ENCODE data around the gene GLI3. TPM values are rescaled to one million over a fixed set of nuclear protein-coding genes. Genes with fewer than 3 reads are reported as not detected.

GLI3 gene
- total RNA-seq, 2 experiments from 2014 or later, result 0.24 to 0.32 TPM

DNA sequence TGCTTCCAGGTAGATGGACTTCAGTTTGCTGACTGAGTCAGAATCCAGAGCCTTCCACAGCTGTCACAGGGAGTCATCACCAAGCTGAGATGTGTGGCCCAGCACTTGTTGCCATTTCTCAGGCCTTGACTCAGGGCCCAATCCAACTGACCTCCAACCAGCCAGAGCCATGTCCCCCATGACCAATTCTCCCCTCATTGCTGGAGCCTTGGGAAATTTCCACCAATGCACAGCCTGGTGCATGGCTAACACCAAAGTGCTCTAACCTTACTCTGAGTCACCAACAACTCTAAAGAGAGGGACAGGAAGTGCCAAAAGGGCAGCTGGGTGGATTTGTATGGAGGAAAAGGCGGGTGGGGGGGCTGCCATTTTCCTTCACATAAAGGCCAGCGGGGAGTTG is 13.4 kb upstream of the GLI3 start:
- CTCF ChIA-PET, result no interaction called here
- Mint-ChIP-seq H3K27ac (no peak overlapping the region), H3K9me3 (no peaks in the 10 kb centered on the region), H3K4me3 (no peak overlapping the region), H3K36me3 (ENCODE audit: low read depth) (no peaks in the 10 kb centered on the region), H3K27me3 (ENCODE audit: low read depth) (no peaks in the 10 kb centered on the region), H3K4me1 (ENCODE audit: low read depth) (no peaks in the 10 kb centered on the region)
- no peak for DNase-seq
- intact Hi-C loops (cut with micrococcal nuclease), result no loop called here

- Mint-ChIP-seq H3K9me3 (no peaks in the 10 kb centered on the region), H3K36me3 (ENCODE audit: low read depth) (no peaks in the 10 kb centered on the region)
- intact Hi-C loops (cut with micrococcal nuclease), result no loop called here
Measured at GRCh38 chr7:42248579-42248978, 11.6 kb upstream of the GLI3 start.

GRCh38 chr7:42247301-42247700 is 10.3 kb upstream of the GLI3 start:
- Mint-ChIP-seq H3K4me1 (ENCODE audit: low read depth) (no peaks in the 10 kb centered on the region), H3K36me3 (ENCODE audit: low read depth) (no peaks in the 10 kb centered on the region), H3K27ac (no peak overlapping the region), H3K4me3 (no peak overlapping the region), H3K27me3 (ENCODE audit: low read depth) (peaks cover 5% of the 10 kb centered on the region), H3K9me3 (no peaks in the 10 kb centered on the region)
- intact Hi-C loops (cut with micrococcal nuclease), result no loop called here
- DNase-seq, result no peak
- CTCF ChIA-PET, result no interaction called here

More at GRCh38 chr7:42248579-42248978, 11.6 kb upstream of the GLI3 start:
- peaks cover 3% of the 10 kb centered on the region for H3K27me3 Mint-ChIP-seq (ENCODE audit: low read depth)
- CTCF ChIA-PET, result no interaction called here
- no peak for DNase-seq
- H3K4me1 Mint-ChIP-seq (ENCODE audit: low read depth), result no peaks in the 10 kb centered on the region
- H3K27ac Mint-ChIP-seq, result no peak overlapping the region
- no peak overlapping the region for H3K4me3 Mint-ChIP-seq

DNA sequence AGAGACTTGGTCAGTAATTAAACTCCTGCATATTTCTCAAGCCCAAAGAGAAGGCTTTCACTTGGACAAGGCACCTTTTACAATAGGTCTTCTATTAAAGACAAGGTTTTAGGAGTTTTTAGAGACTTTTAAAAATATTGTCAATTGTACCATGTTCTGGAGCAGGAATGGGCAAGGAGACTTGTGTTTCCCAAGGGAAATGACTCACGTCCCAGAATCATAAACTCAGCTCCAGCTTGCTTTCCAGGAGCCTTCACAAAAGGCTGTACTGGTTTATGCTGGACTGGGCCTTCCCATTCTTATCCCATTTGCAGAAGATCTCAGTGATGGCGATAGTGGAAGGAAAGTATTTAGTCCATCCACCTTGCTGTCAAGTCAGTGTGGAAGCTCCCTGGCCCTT is 7.8 kb upstream of the GLI3 start:
- H3K36me3 Mint-ChIP-seq (ENCODE audit: low read depth), result no peaks in the 10 kb centered on the region
- no peaks in the 10 kb centered on the region for H3K9me3 Mint-ChIP-seq
- CTCF ChIA-PET, result no interaction called here
- H3K27ac Mint-ChIP-seq, result no peak overlapping the region
- peaks cover 23% of the 10 kb centered on the region for H3K27me3 Mint-ChIP-seq (ENCODE audit: low read depth)
- intact Hi-C loops (cut with micrococcal nuclease), result no loop called here
- no peak for DNase-seq
- no peak overlapping the region for H3K4me3 Mint-ChIP-seq
- no peaks in the 10 kb centered on the region for H3K4me1 Mint-ChIP-seq (ENCODE audit: low read depth)

DNA sequence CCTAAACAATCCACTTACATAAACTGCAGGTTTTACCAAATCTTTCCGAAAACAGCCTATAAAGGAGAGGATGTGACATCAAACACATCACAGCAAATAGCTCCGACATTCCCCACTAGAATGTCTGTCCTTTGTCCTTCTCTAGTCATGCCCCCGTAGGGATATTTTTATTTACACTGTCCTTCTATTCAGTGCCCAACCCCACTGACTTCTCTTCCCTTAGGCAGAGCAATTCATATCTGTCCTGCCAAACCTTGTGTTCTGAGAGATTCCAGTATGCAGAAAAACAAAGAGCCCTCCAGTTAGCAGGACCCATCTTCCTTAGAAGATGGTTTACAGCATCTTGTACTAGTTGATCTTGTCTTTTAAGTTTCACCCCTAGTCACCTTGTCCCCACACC is 5.4 kb upstream of the GLI3 start:
- Mint-ChIP-seq H3K9me3 (no peaks in the 10 kb centered on the region), H3K27ac (no peak overlapping the region), H3K4me1 (ENCODE audit: low read depth) (peaks cover 5% of the 10 kb centered on the region), H3K4me3 (no peak overlapping the region), H3K36me3 (ENCODE audit: low read depth) (no peaks in the 10 kb centered on the region), H3K27me3 (ENCODE audit: low read depth) (peaks cover 42% of the 10 kb centered on the region)
- DNase-seq, result no peak
- intact Hi-C loops (cut with micrococcal nuclease), result no loop called here
- CTCF ChIA-PET, result no interaction called here

GRCh38 chr7:42241424-42241823 is 4.4 kb upstream of the GLI3 start:
- peaks cover 5% of the 10 kb centered on the region for H3K4me1 Mint-ChIP-seq (ENCODE audit: low read depth)
- H3K27ac Mint-ChIP-seq, result no peak overlapping the region
- no peak for DNase-seq
- H3K9me3 Mint-ChIP-seq, result no peaks in the 10 kb centered on the region
- CTCF ChIA-PET, result no interaction called here
- H3K27me3 Mint-ChIP-seq (ENCODE audit: low read depth), result peaks cover 45% of the 10 kb centered on the region
- intact Hi-C loops (cut with micrococcal nuclease), result no loop called here
- H3K36me3 Mint-ChIP-seq (ENCODE audit: low read depth), result no peaks in the 10 kb centered on the region
- no peak overlapping the region for H3K4me3 Mint-ChIP-seq

DNA sequence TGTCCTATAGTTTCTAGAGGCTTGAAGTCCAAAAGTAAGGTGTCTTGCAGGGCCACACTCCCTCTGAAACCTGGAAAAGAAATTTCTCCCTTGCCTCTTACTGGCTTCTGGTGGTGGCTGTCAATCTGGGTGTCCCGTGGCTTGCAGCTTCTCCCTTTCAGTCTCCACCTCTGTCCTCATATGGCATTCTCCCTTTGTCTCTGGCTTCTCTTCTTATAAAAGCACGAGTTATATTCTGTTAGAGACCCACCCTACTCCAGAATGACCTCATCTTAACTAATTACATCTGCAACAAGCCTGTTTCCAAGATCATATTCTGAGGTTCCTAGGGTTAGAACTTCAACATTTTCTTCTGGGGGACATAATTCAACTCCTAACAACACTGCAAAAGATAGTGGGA is 3.4 kb upstream of the GLI3 start:
- no peak overlapping the region for H3K27ac Mint-ChIP-seq
- intact Hi-C loops (cut with micrococcal nuclease), result no loop called here
- H3K36me3 Mint-ChIP-seq (ENCODE audit: low read depth), result no peaks in the 10 kb centered on the region
- peaks cover 53% of the 10 kb centered on the region for H3K27me3 Mint-ChIP-seq (ENCODE audit: low read depth)
- no peak for DNase-seq
- no peaks in the 10 kb centered on the region for H3K9me3 Mint-ChIP-seq
- H3K4me3 Mint-ChIP-seq, result no peak overlapping the region
- CTCF ChIA-PET, result no interaction called here
- H3K4me1 Mint-ChIP-seq (ENCODE audit: low read depth), result peaks cover 7% of the 10 kb centered on the region

- H3K27ac Mint-ChIP-seq, result no peak overlapping the region
- H3K4me1 Mint-ChIP-seq (ENCODE audit: low read depth), result peaks cover 7% of the 10 kb centered on the region
- intact Hi-C loops (cut with micrococcal nuclease), result loop anchor here (5.0 kb wide), 1 partner anchor 648 kb away; no protein-coding TSS in a partner anchor
- no peak for DNase-seq
- CTCF ChIA-PET, result no interaction called here
- H3K4me3 Mint-ChIP-seq, result peak overlapping the region; percentile 69
- no peaks in the 10 kb centered on the region for H3K36me3 Mint-ChIP-seq (ENCODE audit: low read depth)
- peaks cover 58% of the 10 kb centered on the region for H3K27me3 Mint-ChIP-seq (ENCODE audit: low read depth)
- H3K9me3 Mint-ChIP-seq, result no peaks in the 10 kb centered on the region
Measured at GRCh38 chr7:42238709-42239366, 1.8 kb upstream of the GLI3 start.

GRCh38 chr7:42237811-42238541 is 967 bp upstream of the GLI3 start:
- peak; percentile 29 for DNase-seq
- intact Hi-C loops (cut with micrococcal nuclease), result loop anchor here (5.0 kb wide), 1 partner anchor 649 kb away; no protein-coding TSS in a partner anchor

DNA sequence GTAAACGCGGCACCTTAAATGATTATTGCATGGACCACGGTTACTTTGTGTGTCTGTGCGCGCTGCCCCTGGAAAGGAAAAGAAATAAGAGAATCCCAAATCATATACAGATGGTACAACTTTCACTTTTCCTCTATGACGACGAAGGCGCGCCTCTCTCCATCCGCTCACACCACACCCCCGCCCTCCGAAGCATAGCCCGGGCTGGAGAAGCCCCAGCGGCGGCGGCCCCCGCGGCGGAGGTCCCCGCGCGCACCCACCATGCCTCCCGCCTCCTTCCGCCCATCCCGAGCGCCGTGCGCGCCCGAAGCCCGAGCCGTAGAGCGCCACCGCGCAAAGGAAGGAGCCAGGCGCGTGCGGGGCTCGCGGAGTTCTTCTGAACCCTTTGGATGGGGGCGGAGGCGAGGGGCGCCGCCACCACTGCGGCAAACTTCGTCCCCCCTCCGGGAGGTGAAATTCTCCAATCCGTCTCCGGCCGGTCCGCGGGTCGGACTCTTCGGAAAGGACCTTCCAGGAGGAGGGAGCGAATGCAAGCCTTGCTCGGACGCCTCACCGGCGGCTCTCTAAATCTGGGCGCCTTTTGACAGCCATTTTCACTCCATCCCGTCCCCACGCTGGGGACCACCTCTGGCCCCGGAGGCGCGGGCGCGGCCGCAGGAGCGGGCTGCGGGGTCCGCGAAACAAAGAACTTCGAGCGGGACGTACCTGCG is 588 bp downstream of the GLI3 start:
- H3K4me1 Mint-ChIP-seq (ENCODE audit: low read depth), result peaks cover 7% of the 10 kb centered on the region
- H3K9me3 Mint-ChIP-seq, result no peaks in the 10 kb centered on the region
- no peaks in the 10 kb centered on the region for H3K36me3 Mint-ChIP-seq (ENCODE audit: low read depth)
- peak overlapping the region; percentile 64 for H3K4me3 Mint-ChIP-seq
- peak; percentile 17 for DNase-seq
- H3K27me3 Mint-ChIP-seq (ENCODE audit: low read depth), result peaks cover 63% of the 10 kb centered on the region
- H3K27ac Mint-ChIP-seq, result no peak overlapping the region
- CTCF ChIA-PET, result interaction anchor here (1.0 kb wide), 1 partner anchor 222 kb away, joined by 3 read pairs; no protein-coding TSS in a partner anchor
- intact Hi-C loops (cut with micrococcal nuclease), result loop anchor here (1.0 to 5.0 kb wide), 2 partner anchors 9 to 651 kb away; no protein-coding TSS in a partner anchor

More at GRCh38 chr7:42237811-42238541, 967 bp upstream of the GLI3 start:
- H3K27me3 Mint-ChIP-seq (ENCODE audit: low read depth), result peaks cover 62% of the 10 kb centered on the region
- H3K36me3 Mint-ChIP-seq (ENCODE audit: low read depth), result no peaks in the 10 kb centered on the region
- peaks cover 7% of the 10 kb centered on the region for H3K4me1 Mint-ChIP-seq (ENCODE audit: low read depth)
- no peaks in the 10 kb centered on the region for H3K9me3 Mint-ChIP-seq
- peak overlapping the region; percentile 75 for H3K4me3 Mint-ChIP-seq
- CTCF ChIA-PET, result no interaction called here
- no peak overlapping the region for H3K27ac Mint-ChIP-seq

- Mint-ChIP-seq H3K27me3 (ENCODE audit: low read depth) (peaks cover 63% of the 10 kb centered on the region), H3K36me3 (ENCODE audit: low read depth) (no peaks in the 10 kb centered on the region), H3K4me1 (ENCODE audit: low read depth) (peaks cover 7% of the 10 kb centered on the region), H3K4me3 (peak overlapping the region; percentile 64), H3K9me3 (no peaks in the 10 kb centered on the region), H3K27ac (no peak overlapping the region)
- CTCF ChIA-PET, result no interaction called here
- DNase-seq, result no peak
- intact Hi-C loops (cut with micrococcal nuclease), result loop anchor here (1.0 to 5.0 kb wide), 2 partner anchors 8 to 652 kb away; no protein-coding TSS in a partner anchor
Measured at GRCh38 chr7:42235741-42236161, 1.3 kb downstream of the GLI3 start.

DNA sequence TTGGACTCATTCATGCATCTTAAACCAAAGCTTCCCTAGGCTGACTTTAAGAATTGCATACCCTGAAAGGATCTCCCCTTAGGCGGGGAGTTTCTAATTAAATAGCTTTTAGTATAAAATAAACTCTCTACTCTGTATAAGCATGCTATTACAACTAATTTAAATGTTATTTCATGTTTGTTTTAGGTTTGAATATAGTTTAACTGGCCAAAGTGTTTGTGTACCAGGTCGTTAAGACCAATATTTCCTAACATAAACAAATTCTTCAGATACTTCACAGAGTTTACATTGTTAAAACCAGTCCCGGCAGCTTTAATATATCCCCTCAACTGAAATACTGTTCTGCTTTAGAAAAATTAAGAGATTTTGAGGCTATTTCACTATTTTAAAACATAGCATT is 2.3 kb downstream of the GLI3 start:
- H3K4me3 Mint-ChIP-seq, result no peak overlapping the region
- peaks cover 7% of the 10 kb centered on the region for H3K4me1 Mint-ChIP-seq (ENCODE audit: low read depth)
- CTCF ChIA-PET, result no interaction called here
- peaks cover 63% of the 10 kb centered on the region for H3K27me3 Mint-ChIP-seq (ENCODE audit: low read depth)
- intact Hi-C loops (cut with micrococcal nuclease), result loop anchor here (5.0 kb wide), 1 partner anchor 653 kb away; no protein-coding TSS in a partner anchor
- H3K9me3 Mint-ChIP-seq, result no peaks in the 10 kb centered on the region
- no peak overlapping the region for H3K27ac Mint-ChIP-seq
- no peak for DNase-seq
- H3K36me3 Mint-ChIP-seq (ENCODE audit: low read depth), result no peaks in the 10 kb centered on the region
